Mesenchymal stem cell (in vitro differentiated cells and primary cell): ENCODE data around the gene ATF3.
A peak's percentile ranks its signal among the peaks of the same experiment; 100 is the strongest.

ENCODE experiments used
- DNase-seq: peaks from one replicate; pipeline ENCODE4 v3.0.0-alpha.2; 2013
- H2AFZ ChIP-seq: one replicate; pipeline ENCODE4 v1.6.1; 2013; ENCODE audit warnings: low read depth, mild to moderate bottlenecking, control low read depth, inconsistent platforms, low read length, moderate library complexity
- H2AK5ac ChIP-seq: 2 replicates; pipeline ENCODE4 v1.6.1; 2013; ENCODE audit warnings: low read length, moderate library complexity, mild to moderate bottlenecking, inconsistent platforms; ENCODE audit not compliant: severe bottlenecking
- H2BK120ac ChIP-seq: one replicate; pipeline ENCODE4 v1.6.1; 2013; ENCODE audit warnings: low read depth, mild to moderate bottlenecking, inconsistent platforms, low read length, moderate library complexity
- H2BK12ac ChIP-seq, 2 experiments: one replicate each; pipeline ENCODE4 v1.6.1; 2013; ENCODE audit warnings: inconsistent platforms in 2 of 2, low read length in 2 of 2, mild to moderate bottlenecking in 2 of 2, moderate library complexity in 2 of 2, control low read depth in 1 of 2
- H2BK15ac ChIP-seq: one replicate; pipeline ENCODE4 v1.6.1; 2013; ENCODE audit warnings: mild to moderate bottlenecking, low read depth, inconsistent platforms; ENCODE audit not compliant: poor library complexity, severe bottlenecking
- H2BK5ac ChIP-seq: 2 replicates; pipeline ENCODE4 v1.6.1; 2013; ENCODE audit warnings: low read depth, mild to moderate bottlenecking, low read length, control low read depth, inconsistent platforms; ENCODE audit not compliant: poor library complexity, severe bottlenecking
- H3K14ac ChIP-seq, 2 experiments: one replicate each; pipeline ENCODE4 v1.6.1; 2013; ENCODE audit warnings: inconsistent platforms in 2 of 2, low read length in 2 of 2, control low read depth in 1 of 2, mild to moderate bottlenecking in 1 of 2, moderate library complexity in 1 of 2
- H3K18ac ChIP-seq, 2 experiments: one replicate each; pipeline ENCODE4 v1.6.1; 2013; ENCODE audit warnings: inconsistent platforms in 2 of 2, low read length in 2 of 2, control low read depth in 1 of 2, low read depth in 1 of 2, mild to moderate bottlenecking in 1 of 2
- H3K23ac ChIP-seq, 2 experiments: one replicate each; pipeline ENCODE4 v1.6.1; 2013; ENCODE audit warnings: inconsistent platforms in 2 of 2, low read length in 2 of 2, mild to moderate bottlenecking in 2 of 2, moderate library complexity in 2 of 2, control low read depth in 1 of 2
- H3K27ac ChIP-seq: 2 replicates; pipeline ENCODE4 v1.5.1; 2013; ENCODE audit warnings: mild to moderate bottlenecking, moderate library complexity, low read length, control low read depth, inconsistent platforms; ENCODE audit not compliant: poor library complexity, severe bottlenecking
- H3K27me3 ChIP-seq, 2 experiments: 2 replicates each; pipeline versions ENCODE4 v1.6.1 to v1.7.0; 2013; ENCODE audit warnings: low read length in 2 of 2, mild to moderate bottlenecking in 2 of 2, moderate library complexity in 2 of 2, control low read depth in 1 of 2, inconsistent platforms in 1 of 2; ENCODE audit not compliant: control insufficient read depth in 1 of 2, insufficient read depth in 1 of 2
- H3K36me3 ChIP-seq, 2 experiments: 2 replicates each; pipeline versions ENCODE4 v1.6.1 to v1.7.0; 2013; ENCODE audit warnings: low read length in 2 of 2, control low read depth in 1 of 2, inconsistent platforms in 1 of 2, low read depth in 1 of 2, mild to moderate bottlenecking in 1 of 2; ENCODE audit not compliant: insufficient read depth in 2 of 2, control insufficient read depth in 1 of 2
- H3K4ac ChIP-seq, 2 experiments: one replicate each; pipeline ENCODE4 v1.6.1; 2013; ENCODE audit warnings: inconsistent platforms in 2 of 2, low read length in 2 of 2, mild to moderate bottlenecking in 2 of 2, moderate library complexity in 2 of 2, control low read depth in 1 of 2, low read depth in 1 of 2
- H3K4me1 ChIP-seq: 2 replicates; pipeline ENCODE4 v1.6.1; 2013; ENCODE audit warnings: low read depth, low read length, control low read depth; ENCODE audit not compliant: control insufficient read depth, insufficient read depth
- H3K4me2 ChIP-seq: 2 replicates; pipeline ENCODE4 v1.6.1; 2013; ENCODE audit warnings: low read length, mild to moderate bottlenecking, inconsistent platforms; ENCODE audit not compliant: poor library complexity, severe bottlenecking
- H3K4me3 ChIP-seq, 2 experiments: 2 replicates each; pipeline versions ENCODE4 v1.5.1 to v1.7.0; 2013; ENCODE audit warnings: low read length in 2 of 2, mild to moderate bottlenecking in 2 of 2, control low read depth in 1 of 2, low read depth in 1 of 2; ENCODE audit not compliant: insufficient read depth in 1 of 2
- H3K79me1 ChIP-seq: replicated peaks from 2 replicates; pipeline ENCODE4 v1.6.1; 2013; ENCODE audit warnings: mild to moderate bottlenecking, control low read depth, low read length, inconsistent platforms; ENCODE audit not compliant: poor library complexity, severe bottlenecking
- H3K9ac ChIP-seq: 2 replicates; pipeline ENCODE4 v1.7.0; 2013; ENCODE audit warnings: mild to moderate bottlenecking, low read length, moderate library complexity
- H3K9me3 ChIP-seq: 2 replicates; pipeline ENCODE4 v1.7.0; 2013; ENCODE audit warnings: mild to moderate bottlenecking, low read length; ENCODE audit not compliant: control insufficient read depth
- H4K8ac ChIP-seq: one replicate; pipeline ENCODE4 v1.6.1; 2013; ENCODE audit warnings: inconsistent platforms, mild to moderate bottlenecking, low read length, moderate library complexity
- H4K91ac ChIP-seq: one replicate; pipeline ENCODE4 v1.6.1; 2013; ENCODE audit warnings: mild to moderate bottlenecking, low read length, inconsistent platforms
- WGBS: methylation state at CpG from one replicate; pipeline ENCODE4 v1.1.7; 2013; ENCODE audit warnings: mixed read lengths; 5-methylcytosine and 5-hydroxymethylcytosine counted together

The ATF3 gene

DNA sequence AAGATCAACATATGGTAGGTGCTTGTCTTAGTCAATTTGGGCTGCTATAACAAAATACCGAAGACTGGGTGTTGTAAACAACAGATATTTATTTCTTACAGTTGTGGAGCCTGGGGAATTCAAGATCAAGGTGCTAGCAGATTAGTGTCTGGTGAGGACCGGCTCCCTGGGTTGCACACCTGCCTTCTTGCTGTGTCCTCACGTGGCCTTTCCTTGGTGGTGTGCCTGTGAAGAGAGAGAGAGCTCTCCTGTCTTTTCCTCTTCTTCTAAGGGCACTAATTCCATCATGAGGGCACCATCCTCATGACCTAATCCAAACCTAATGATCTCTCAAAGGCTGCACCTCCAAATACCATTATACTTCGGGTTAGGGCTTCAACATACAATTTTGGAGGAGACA is 45.8 kb upstream of the ATF3 start:
- Histone ChIP-seq H3K4ac (no peak overlapping the region), H3K4me2 (no peak overlapping the region), H2BK120ac (no peak overlapping the region), H2BK12ac (no peak overlapping the region), H3K9ac (no peak overlapping the region), H3K27ac (no peak overlapping the region), H4K91ac (no peak overlapping the region), H3K23ac (no peak overlapping the region), H3K79me1 (no peaks in the 10 kb centered on the region), H2BK5ac (no peak overlapping the region), H2AK5ac (peak overlapping the region; percentile 36), H2BK15ac (no peak overlapping the region), H4K8ac (no peak overlapping the region), H3K9me3 (no peaks in the 10 kb centered on the region), H3K4me1 (peaks cover 17% of the 10 kb centered on the region), H2AFZ (no peak overlapping the region), H3K4me3 (no peak overlapping the region), H3K36me3 (no peaks in the 10 kb centered on the region), H3K14ac (no peak overlapping the region), H3K27me3 (no peaks in the 10 kb centered on the region), H3K18ac (no peak overlapping the region)
- WGBS, result 92% methylated on average over 4 of the region's 4 CpGs
- no peak for DNase-seq

DNA sequence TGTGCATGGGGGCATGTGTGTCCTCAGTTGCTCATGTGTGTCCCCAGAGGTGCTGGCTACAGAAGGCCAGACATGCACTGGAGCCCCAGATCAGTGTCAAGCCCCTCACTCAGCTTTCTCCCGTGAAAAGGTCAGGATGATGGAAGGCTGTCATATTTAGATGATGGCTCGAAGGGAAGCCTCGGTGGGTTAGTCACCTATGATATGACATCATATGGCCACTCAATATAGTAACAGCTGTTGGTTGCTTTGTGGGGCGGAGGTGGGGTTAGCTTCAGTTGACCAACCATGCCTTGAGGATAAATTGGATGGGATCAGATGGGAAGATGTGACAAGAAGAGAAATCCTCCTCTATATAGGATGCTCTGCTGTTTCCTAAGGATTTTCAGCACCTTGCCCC is 43.5 kb upstream of the ATF3 start:
- H3K9me3 ChIP-seq, result no peaks in the 10 kb centered on the region
- no peak overlapping the region for H3K18ac ChIP-seq
- H3K27ac ChIP-seq, result no peak overlapping the region
- no peaks in the 10 kb centered on the region for H3K27me3 ChIP-seq
- DNase-seq, result no peak
- no peak overlapping the region for H2BK120ac ChIP-seq
- H2AK5ac ChIP-seq, result no peak overlapping the region
- H3K9ac ChIP-seq, result no peak overlapping the region
- no peak overlapping the region for H3K14ac ChIP-seq
- no peak overlapping the region for H2BK12ac ChIP-seq
- no peak overlapping the region for H2BK15ac ChIP-seq
- H3K23ac ChIP-seq, result no peak overlapping the region
- H3K79me1 ChIP-seq, result no peaks in the 10 kb centered on the region
- no peak overlapping the region for H3K4ac ChIP-seq
- no peaks in the 10 kb centered on the region for H3K36me3 ChIP-seq
- H3K4me2 ChIP-seq, result no peak overlapping the region
- peaks cover 12% of the 10 kb centered on the region for H3K4me1 ChIP-seq
- no peak overlapping the region for H4K91ac ChIP-seq
- no peak overlapping the region for H3K4me3 ChIP-seq
- no peak overlapping the region for H4K8ac ChIP-seq
- 97% methylated on average over 4 of the region's 4 CpGs for WGBS
- H2BK5ac ChIP-seq, result no peak overlapping the region
- peak overlapping the region; percentile 43 for H2AFZ ChIP-seq

DNA sequence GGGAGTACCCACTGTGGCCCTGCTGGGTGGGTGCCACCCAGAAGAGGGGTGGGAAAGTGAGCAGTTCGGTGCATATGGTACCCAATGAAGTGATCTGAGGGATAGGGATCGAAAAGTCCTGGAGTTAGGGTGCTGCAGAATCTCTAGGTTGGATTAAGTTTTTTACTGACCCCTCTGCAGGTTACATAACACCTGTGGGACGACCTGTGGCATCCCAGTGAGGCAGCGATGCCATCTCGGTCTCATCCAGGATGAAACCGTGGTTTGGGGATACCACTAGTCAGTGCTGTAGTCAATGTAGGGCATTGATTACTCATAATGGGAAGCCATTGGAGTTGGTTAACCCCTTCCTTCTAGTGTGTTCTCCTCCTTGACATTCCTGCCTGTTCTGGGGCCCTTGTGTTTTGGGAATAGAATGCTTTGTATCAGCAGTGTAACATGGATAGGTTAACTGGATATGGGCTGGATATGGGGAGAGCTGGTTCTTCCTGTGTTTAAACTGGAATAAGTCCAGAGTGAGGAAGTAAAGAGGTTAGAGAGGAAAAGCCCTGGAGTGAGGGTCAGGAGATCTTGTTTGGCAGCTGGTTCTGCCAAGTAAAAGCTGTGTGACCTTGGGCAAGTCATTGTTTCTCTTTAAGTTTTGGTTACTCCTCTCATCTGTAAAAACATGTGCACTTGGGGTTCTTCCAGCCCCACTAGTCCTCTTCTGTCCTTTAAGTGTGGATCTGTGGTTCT is 42.8 kb upstream of the ATF3 start:
- Histone ChIP-seq H3K9ac (no peak overlapping the region), H2BK15ac (no peak overlapping the region), H4K8ac (no peak overlapping the region), H3K27me3 (no peaks in the 10 kb centered on the region), H3K4me3 (no peak overlapping the region), H2BK120ac (no peak overlapping the region), H3K9me3 (no peaks in the 10 kb centered on the region), H3K4me2 (no peak overlapping the region), H3K4me1 (peaks cover 8% of the 10 kb centered on the region), H3K27ac (no peak overlapping the region), H3K14ac (no peak overlapping the region), H3K18ac (no peak overlapping the region), H3K36me3 (no peaks in the 10 kb centered on the region), H3K23ac (no peak overlapping the region), H4K91ac (no peak overlapping the region), H2AFZ (peak overlapping the region; percentile 43), H2BK12ac (no peak overlapping the region), H3K4ac (no peak overlapping the region), H2AK5ac (peak overlapping the region; percentile 23), H2BK5ac (no peak overlapping the region), H3K79me1 (no peaks in the 10 kb centered on the region)
- WGBS, result 92% methylated on average over 6 of the region's 6 CpGs
- no peak for DNase-seq

DNA sequence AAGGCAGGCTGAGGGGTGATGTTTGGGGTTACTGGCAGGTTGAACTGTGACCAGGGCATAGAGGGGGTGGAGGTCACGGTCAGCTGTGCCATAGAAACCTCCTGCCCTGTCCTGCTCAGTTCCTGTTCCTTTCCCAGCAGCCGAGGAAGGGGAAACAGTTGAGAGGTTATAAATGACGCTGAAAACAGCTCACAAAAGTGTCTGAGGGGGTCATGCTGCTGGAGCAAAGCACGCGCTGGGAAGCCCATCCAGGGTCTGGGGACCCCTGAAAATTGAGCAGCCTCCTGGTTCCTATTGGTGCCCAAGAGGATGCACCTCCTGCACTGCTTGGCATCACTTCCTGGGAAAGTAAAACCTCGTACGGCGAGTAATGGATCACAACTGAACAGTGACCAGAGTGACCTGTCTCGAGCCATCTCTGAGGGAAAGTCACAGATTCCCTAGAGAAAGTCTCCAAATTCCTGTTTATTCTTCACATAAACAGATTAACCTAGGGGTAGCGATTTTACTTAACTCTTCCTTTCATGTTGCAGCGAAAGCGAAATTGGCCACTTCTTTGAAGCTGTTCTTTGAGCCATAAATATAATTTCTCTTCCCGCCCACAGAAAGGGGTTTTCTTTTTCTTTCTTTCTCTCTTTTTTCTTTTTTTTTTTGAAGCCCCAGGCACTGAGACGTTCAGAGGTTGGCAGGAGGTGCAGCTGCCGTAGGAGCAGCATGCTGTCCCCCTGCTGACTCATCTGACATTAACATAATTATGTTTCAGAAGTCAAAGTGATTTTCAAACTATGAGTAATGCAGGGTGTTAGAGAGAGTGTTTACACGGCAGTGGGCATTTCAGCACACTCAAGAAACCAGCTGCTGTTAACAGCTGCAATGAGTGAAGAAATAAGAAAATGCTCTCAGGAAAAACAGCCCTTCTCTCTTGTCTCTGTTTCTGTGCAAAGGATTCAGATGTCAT is 41.8 kb upstream of the ATF3 start:
- H2BK15ac ChIP-seq, result peak overlapping the region; percentile 44
- H3K79me1 ChIP-seq, result no peaks in the 10 kb centered on the region
- no peaks in the 10 kb centered on the region for H3K36me3 ChIP-seq
- peak overlapping the region; percentile 11 for H3K27ac ChIP-seq
- peak overlapping the region; percentile 23 for H2AK5ac ChIP-seq
- H2BK12ac ChIP-seq, result peak overlapping the region in 1 of 2 experiments; percentile 43
- H2AFZ ChIP-seq, result no peak overlapping the region
- peak overlapping the region in 1 of 2 experiments; percentile 24 for H3K4ac ChIP-seq
- no peaks in the 10 kb centered on the region for H3K27me3 ChIP-seq
- H3K18ac ChIP-seq, result peak overlapping the region in 1 of 2 experiments; percentile 68
- 17% methylated on average over 15 of the region's 16 CpGs for WGBS
- H4K91ac ChIP-seq, result peak overlapping the region; percentile 64
- peak overlapping the region; percentile 91 for H3K9ac ChIP-seq
- no peaks in the 10 kb centered on the region for H3K9me3 ChIP-seq
- H2BK120ac ChIP-seq, result no peak overlapping the region
- H3K4me1 ChIP-seq, result peaks cover 4% of the 10 kb centered on the region
- H3K14ac ChIP-seq, result no peak overlapping the region
- H3K4me3 ChIP-seq, result peak overlapping the region in 1 of 2 experiments; percentile 82
- H2BK5ac ChIP-seq, result no peak overlapping the region
- peak overlapping the region; percentile 37 for H3K4me2 ChIP-seq
- peak; percentile 92 for DNase-seq
- peak overlapping the region; percentile 66 for H4K8ac ChIP-seq
- no peak overlapping the region for H3K23ac ChIP-seq
